ENCODE results near the gene NCR1. TPM values are rescaled to one million over a fixed set of nuclear protein-coding genes. Genes with fewer than 3 reads are reported as not detected.
A peak's percentile ranks its signal among the peaks of the same experiment; 100 is the strongest.
"Not testable (repeated sequence)": the region's sequence is repeated elsewhere in the genome, so short reads cannot be mapped to it uniquely, and the experiment has no call there.

The NCR1 gene
- total RNA-seq, 4 donors from 2014 or later = not detected

- intact Hi-C loops (cut with DNase I) = no loop called here
- Histone ChIP-seq H3K4me3 (replicated peaks in 1 of 3) (no peak overlapping the region), H3K9me3 (no peaks in the 10 kb centered on the region), H3K4me1 (no peaks in the 10 kb centered on the region), H3K36me3 (no peaks in the 10 kb centered on the region), H3K27me3 (no peaks in the 10 kb centered on the region), H3K27ac (no peak overlapping the region)
- no peak for DNase-seq
- 70 to 75% methylated on average over 11 of the region's 11 CpGs for WGBS, 2 donors
- TF ChIP-seq CTCF (IDR thresholded peaks at IDR 0.05) (no peak), POLR2A (IDR thresholded peaks at IDR 0.05) (no peak)
Measured at GRCh38 chr19:54916822-54917221, 10.9 kb downstream of the NCR1 start.

GRCh38 chr19:54918499-54918898 is 12.6 kb downstream of the NCR1 start:
- no peak for DNase-seq
- intact Hi-C loops (cut with DNase I) = no loop called here
- no peak for TF ChIP-seq CTCF (IDR thresholded peaks at IDR 0.05)
- TF ChIP-seq POLR2A (IDR thresholded peaks at IDR 0.05) = no peak
- no peak overlapping the region for H3K4me3 ChIP-seq (replicated peaks in 1 of 3)
- 78 to 82% methylated on average over 9 of the region's 9 CpGs for WGBS, 2 donors
- no peaks in the 10 kb centered on the region for H3K4me1 ChIP-seq
- no peaks in the 10 kb centered on the region for H3K9me3 ChIP-seq
- no peaks in the 10 kb centered on the region for H3K36me3 ChIP-seq
- H3K27ac ChIP-seq = no peak overlapping the region
- H3K27me3 ChIP-seq = no peaks in the 10 kb centered on the region

- H3K27me3 ChIP-seq; H3K36me3 ChIP-seq; intact Hi-C loops (cut with DNase I); DNase-seq; H3K4me3 ChIP-seq (replicated peaks in 1 of 3); H3K9me3 ChIP-seq; H3K4me1 ChIP-seq; H3K27ac ChIP-seq: not testable (repeated sequence)
- 38 to 40% methylated on average over 16 to 19 of the region's 24 CpGs for whole genome bisulfite sequencing, 2 donors
- peak in 1 of 6 experiments; percentile 16 for TF ChIP-seq CTCF (IDR thresholded peaks at IDR 0.05)
Measured at GRCh38 chr19:54919646-54920563, 14.0 kb downstream of the NCR1 start.

GRCh38 chr19:54921082-54921481 is 15.1 kb downstream of the NCR1 start:
- H3K4me3 ChIP-seq (replicated peaks in 1 of 3) = no peak overlapping the region
- no peaks in the 10 kb centered on the region for H3K27me3 ChIP-seq
- intact Hi-C loops (cut with DNase I) = no loop called here
- no peaks in the 10 kb centered on the region for H3K9me3 ChIP-seq
- no peaks in the 10 kb centered on the region for H3K36me3 ChIP-seq
- H3K27ac ChIP-seq = no peak overlapping the region
- TF ChIP-seq CTCF (IDR thresholded peaks at IDR 0.05) = no peak
- TF ChIP-seq POLR2A (IDR thresholded peaks at IDR 0.05) = no peak
- 65% methylated on average over 7 of the region's 7 CpGs for WGBS, 2 donors
- H3K4me1 ChIP-seq = no peaks in the 10 kb centered on the region
- DNase-seq = no peak

GRCh38 chr19:54923276-54923675 is 17.3 kb downstream of the NCR1 start:
- H3K9me3 ChIP-seq = no peaks in the 10 kb centered on the region
- no peaks in the 10 kb centered on the region for H3K27me3 ChIP-seq
- WGBS, 2 donors = 69 to 76% methylated on average over 9 of the region's 9 CpGs
- H3K4me1 ChIP-seq = no peaks in the 10 kb centered on the region
- H3K4me3 ChIP-seq (replicated peaks in 1 of 3) = no peak overlapping the region
- no peak for DNase-seq
- intact Hi-C loops (cut with DNase I) = no loop called here
- TF ChIP-seq POLR2A (IDR thresholded peaks at IDR 0.05) (no peak), CTCF (IDR thresholded peaks at IDR 0.05) (no peak)
- H3K36me3 ChIP-seq = no peaks in the 10 kb centered on the region
- H3K27ac ChIP-seq = no peak overlapping the region
